DMS53 treated with DMSO at 0.1 percent for 48 hours (cell line): Measurements from ENCODE around the gene NCAM1.

Experiments used
- DNase-seq: peaks from one replicate; lab custom pipeline; 2025; ENCODE audit not compliant: unreplicated experiment; lab: John Stamatoyannopoulos, UW

NCAM1 gene

DNA sequence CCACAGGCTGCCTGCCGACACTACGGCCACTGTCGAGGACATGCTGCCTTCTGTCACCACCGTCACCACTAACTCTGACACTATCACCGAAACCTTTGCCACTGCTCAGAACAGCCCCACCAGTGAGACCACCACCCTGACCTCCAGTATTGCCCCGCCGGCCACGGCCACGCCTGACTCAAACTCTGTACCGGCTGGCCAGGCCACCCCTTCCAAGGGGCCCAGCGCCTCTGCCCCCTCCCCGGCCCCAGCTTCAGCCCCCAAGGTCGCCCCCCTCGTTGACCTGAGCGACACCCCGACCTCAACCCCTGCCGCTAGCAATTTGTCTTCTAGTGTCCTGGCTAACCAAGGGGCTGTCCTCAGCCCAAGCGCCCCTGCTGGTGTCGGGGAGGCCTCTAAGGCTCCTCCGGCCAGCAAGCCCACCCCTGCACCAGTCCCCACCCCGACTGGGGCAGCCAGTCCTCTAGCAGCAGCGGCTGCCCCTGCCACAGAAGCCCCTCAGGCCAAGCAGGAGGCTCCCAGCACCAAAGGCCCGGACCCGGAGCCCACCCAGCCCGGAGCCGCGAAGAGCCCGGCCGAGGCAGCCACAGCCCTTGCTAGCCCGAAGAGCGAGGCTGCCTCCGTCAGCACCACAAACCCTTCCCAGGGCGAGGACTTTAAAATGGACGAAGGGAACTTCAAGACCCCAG, 311.9 kb downstream of the NCAM1 start:
- no peak for DNase-seq

DNA sequence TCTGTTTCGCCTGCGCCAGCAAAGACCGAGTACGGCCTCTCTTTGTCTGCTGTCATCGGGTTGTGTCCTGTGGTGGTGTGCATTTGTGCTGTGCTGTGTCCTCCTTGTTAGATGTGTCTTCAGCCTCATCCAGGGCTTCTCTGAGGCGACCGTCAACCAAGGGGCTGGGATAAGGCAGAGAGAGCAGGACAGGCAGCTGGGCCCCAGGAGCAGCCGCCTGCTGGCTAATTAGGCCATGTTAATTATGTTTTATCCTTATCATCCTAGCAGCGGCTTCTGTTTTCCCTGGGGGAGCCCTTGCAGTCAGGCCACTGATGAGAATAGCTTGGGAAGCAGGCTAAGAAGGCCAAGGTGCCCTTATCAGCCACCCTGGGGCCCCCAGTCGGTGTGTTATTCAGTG, 312.5 kb downstream of the NCAM1 start:
- DNase-seq, result no peak

DNA sequence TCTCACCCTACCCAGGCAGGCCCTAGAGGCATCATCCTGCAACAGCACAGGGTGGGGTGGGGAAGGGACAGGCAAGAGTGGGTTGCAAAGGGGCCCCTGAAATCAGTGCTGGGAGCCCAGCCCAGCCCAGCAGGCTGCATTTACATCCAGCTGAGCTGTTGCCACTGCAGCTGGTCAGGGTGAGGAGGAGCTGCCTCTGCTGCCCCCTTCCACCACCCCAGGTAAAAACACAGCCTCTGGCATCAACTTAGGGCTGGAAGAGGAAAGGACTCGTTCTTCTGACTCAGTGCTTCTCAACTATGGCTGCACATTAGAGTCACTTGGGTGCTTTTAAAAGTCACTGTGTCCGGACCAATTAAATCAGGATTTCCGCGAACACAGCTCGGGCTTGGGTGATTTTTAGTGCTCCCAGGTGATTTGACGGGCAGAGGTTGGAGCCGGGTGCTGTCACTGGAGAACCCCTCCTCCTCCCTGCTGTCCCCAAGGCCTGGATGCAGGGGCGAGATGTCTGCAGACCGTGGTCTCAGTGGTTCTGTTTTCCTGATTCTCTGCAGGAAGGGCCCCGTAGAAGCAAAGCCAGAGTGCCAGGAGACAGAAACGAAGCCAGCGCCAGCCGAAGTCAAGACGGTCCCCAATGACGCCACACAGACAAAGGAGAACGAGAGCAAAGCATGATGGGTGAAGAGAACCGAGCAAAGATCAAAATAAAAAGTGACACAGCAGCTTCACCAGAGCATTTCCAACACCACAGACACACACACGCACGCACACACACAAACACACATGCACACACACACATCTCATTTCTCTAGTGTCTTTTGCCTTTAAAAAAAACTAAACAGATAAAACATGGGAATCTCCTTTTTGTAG, 313.7 kb downstream of the NCAM1 start:
- peak; percentile 11 for DNase-seq

GRCh38 chr11:113275602-113276001, 314.4 kb downstream of the NCAM1 start:
- DNase-seq, result no peak

DNA sequence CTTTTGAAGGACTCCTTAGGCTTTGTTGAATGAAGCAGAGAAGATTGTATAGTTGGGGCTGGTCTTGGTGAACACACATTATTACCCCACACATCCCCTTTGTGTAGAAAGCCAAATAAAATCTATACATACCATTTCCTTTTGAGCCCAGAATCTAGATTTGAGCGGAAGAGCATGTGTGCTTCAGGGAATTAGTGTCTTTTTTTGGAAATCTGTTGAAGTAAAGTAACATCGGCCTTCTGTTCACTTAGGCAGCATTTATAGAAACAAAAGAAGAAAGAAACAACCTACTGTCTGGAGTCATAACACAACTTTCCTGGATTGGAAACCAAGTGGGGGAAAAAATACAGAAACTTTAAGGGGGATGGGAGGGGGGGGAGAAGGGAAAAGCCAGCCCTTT, 315.2 kb downstream of the NCAM1 start:
- DNase-seq, result no peak

- DNase-seq, result no peak
These were observed 316.7 kb downstream of the NCAM1 start for GRCh38 chr11:113277907-113278306.

- no peak for DNase-seq
These were observed 317.3 kb downstream of the NCAM1 start for GRCh38 chr11:113278481-113278880.

DNA sequence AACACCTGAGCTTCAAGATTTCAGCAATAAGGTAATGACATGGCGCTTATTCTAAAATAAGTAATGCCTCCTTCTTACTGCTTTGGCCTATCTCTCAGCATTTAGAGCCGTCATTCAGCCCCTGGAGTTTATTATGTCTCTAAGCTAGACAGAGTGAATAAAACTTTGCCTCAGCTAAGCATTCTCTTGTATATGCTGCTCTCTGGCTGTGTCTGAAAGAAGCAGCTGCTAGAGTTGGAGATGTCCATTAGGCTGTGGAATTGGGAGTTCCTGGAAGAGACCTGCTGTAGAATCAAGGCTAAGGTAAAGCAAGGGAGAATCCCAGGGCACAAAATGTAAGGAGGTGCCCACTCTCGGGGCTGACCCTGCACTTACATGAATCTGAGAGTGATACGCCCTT, 317.7 kb downstream of the NCAM1 start:
- no peak for DNase-seq

DNA sequence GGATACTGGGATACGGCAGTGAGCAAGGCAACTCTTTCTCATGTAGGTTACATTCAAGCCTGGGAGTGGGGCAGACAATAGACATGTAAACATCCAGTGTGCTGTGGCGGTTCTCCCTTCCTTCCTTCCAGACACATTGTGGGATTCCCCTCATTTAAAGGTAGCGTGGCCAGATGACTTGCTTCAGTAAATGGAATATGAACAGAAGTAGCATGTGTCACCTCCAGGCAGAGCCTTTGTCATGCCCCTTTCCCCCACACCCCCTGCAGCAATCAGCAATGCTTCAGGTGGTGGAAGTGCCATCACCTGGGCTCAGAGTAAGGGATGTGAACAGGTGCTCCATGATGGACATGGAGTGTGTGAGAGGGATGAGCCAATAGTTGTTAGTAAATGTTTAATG, 318.4 kb downstream of the NCAM1 start:
- DNase-seq, result no peak

DNA sequence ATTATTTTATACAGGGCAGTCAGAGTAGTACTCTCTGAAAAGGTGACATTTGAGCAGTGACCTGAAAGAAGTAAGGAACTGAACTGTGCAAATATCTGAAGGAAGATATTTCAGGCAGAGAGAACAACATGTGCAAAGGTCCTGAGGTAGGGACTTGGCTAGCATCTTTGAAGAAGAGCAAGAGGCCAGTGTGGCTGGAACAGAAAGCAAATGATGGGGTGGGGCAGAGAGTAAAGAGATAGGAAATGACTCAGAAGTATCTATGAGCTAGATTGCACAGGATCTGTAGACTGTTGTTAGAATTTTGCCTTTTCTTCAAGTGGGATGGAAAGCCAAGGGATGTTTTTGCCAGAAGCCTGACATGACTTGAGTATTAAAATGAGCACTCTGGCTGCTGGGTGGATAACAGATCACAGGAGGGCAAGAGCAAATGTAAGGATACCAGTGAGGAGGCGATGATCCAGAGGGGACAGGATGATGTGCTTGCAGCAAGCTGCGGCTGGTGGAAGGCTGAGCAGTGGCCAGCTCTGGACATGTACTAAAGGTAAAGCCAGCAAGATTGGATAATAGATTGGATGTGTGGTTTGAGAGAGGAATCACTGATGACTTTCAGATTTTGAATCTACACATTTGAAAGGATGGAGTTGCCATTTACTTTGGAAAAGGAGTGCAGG, 320.0 kb downstream of the NCAM1 start:
- DNase-seq, result no peak

DNA sequence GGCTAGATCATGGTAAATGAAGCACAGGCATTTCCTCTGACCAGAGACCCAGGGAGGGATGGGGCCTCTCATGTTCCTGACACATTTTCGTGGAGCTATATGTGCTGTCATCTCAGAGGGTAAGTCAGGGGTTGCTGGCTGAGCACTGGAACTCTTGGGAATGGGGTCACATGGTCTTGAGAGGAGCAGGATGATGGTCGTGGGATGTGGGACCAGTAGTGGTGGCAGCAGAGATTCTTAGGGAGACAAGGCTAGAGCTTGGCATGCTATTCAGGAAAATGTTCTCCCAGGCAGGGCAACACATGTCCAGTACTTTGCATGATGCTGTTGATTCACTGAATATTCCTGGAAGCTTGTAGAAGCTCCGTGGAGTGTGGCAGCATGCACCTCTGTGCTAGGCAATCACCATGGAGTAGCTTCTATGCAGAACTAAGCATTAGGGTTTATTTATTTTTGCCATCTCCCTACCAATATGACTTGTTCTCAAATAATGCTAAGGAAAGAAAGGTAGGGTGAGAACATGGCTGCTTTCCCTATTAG, 321.7 kb downstream of the NCAM1 start:
- no peak for DNase-seq

GRCh38 chr11:113283881-113284280, 322.7 kb downstream of the NCAM1 start:
- DNase-seq, result no peak

DNA sequence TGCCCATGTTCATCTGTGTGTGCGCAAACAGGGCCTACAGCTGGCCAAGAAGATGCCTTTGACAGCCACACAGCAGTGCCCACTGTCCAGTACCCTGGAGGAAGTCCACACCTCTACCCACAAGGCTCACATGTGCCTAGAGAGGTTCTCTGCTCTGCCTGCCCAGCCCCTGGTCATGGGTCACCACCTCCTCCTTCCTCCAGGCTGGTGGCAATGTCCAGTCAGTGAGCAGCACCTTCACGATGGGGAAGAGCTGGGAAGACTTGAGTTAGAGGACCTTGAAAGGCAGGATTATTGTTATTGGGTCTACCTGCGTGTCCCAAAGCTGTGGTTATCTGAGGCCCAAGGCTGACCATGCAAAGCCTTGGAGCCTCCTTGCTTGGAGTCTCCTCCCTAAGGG, 324.8 kb downstream of the NCAM1 start:
- no peak for DNase-seq

DNA sequence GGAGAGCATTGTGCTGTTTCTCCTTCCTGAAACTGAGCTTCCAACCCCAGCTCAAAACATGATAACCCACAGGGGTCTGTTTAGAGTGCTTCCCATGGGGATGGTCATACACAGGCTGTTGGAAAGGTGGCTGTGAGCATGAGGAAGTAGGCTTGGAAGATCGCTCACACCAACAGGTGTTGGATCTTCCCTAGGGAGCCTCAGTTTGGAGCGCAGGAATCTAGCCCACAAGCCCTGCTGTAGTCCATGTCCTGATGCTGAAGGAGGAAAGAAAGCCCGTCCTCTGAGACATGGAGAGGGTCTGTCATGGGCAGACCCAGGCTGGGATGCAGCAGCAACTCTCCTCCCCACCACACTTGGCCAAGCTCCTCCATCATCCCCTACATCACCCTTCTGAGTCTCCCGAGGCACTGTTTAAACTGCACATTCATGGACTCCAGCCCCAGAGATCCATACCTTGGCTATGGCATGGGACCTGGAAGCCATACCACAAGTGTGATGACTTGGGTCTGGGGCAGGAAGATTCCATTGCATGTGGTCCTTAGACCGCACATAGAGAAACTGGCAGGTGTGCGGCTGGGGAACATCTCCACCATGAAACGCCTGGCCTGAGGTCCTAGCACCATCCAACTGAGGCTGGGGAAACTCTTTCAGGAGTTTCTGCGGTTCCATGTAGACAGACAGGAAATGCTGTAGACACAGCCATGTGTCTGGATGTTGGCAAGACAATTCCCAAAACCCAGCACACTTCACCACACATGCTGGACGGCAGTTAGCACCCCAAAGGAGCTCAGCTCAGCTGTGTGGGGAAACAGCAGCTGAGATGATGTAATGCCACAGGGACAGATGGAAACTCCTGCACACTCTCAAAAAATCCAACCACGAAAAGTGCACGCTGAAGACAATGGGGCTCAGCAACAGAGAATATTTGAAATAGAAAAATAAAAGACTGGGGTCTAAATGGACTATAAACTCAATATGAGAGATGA, 325.6 kb downstream of the NCAM1 start:
- no peak for DNase-seq

DNA sequence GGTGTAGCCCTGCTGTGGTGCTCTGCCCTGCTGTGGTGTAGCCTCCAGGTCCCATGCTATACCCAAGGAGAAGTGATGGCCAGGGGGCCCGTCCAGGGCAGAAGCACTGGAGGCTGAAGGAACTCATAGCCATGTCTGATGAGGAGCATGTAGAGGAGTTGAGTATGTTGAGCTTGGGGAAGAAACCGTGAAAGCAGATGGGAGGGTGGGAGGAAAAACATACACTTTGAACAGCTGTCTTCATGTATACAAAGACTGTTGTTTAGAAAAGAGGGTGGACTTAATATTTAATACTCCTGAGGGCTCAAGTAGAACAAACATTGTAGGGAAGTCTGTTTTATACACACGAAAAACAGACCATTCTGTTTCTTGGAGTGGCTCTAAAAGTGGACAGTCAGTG, 326.6 kb downstream of the NCAM1 start:
- DNase-seq, result peak; percentile 16

- no peak for DNase-seq
These were observed 327.2 kb downstream of the NCAM1 start for GRCh38 chr11:113288286-113288863.

- peak; percentile 56 for DNase-seq
These were observed 328.4 kb downstream of the NCAM1 start for GRCh38 chr11:113289431-113290187.

- no peak for DNase-seq
These were observed 332.7 kb downstream of the NCAM1 start for GRCh38 chr11:113293936-113294335.

DNA sequence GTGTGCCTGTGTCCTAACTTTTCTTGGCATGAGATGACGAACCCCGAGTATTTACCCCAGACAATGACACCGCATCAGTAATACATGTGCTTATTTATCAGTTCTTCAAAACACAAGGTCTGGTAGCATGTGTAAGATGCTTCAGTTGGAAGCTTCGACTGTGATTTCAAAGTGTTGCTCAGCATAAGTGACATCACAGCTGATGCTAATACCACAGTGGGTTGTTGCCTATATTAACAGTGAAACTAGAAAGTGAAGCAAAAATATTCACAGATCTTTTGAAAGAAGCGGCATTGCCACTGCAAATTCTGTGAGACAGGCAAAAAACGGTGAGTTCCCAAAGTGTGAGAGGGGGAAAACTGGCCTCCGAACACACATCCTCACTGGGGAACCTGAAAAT, 334.8 kb downstream of the NCAM1 start:
- DNase-seq, result no peak
